GM18511 (cell line): ENCODE data around the gene IL1R2.
A peak's percentile ranks its signal among the peaks of the same experiment; 100 is the strongest.
"Not testable (repeated sequence)": the region's sequence is repeated elsewhere in the genome, so short reads cannot be mapped to it uniquely, and the experiment has no call there.

Source experiments
- ATAC-seq: cut with Tn5 transposase; IDR thresholded peaks from one replicate; pipeline ENCODE4 v1.9.1; 2021; ENCODE audit warnings: mild to moderate bottlenecking, moderate library complexity; ENCODE audit not compliant: unreplicated experiment

Gene IL1R2

GRCh38 chr2:102058293-102058833, 66.6 kb downstream of the IL1R2 start:
- ATAC-seq, result no peak

GRCh38 chr2:102059151-102059550, 67.4 kb downstream of the IL1R2 start:
- ATAC-seq, result no peak

- ATAC-seq, result no peak
Observed at GRCh38 chr2:102060047-102060446, 68.3 kb downstream of the IL1R2 start.

- ATAC-seq, result no peak
Observed at GRCh38 chr2:102060792-102061191, 69.0 kb downstream of the IL1R2 start.

- no peak for ATAC-seq
Observed at GRCh38 chr2:102061286-102061699, 69.5 kb downstream of the IL1R2 start.

GRCh38 chr2:102061962-102062795, 70.4 kb downstream of the IL1R2 start:
- ATAC-seq, result peak; percentile 54

- ATAC-seq, result peak; percentile 17
Observed at GRCh38 chr2:102062802-102063201, 71.0 kb downstream of the IL1R2 start.

GRCh38 chr2:102063487-102063911, 71.7 kb downstream of the IL1R2 start:
- ATAC-seq, result no peak

- ATAC-seq, result peak; percentile 48
Observed at GRCh38 chr2:102063941-102064678, 72.3 kb downstream of the IL1R2 start.

GRCh38 chr2:102064679-102065674, 73.2 kb downstream of the IL1R2 start:
- ATAC-seq, result peak; percentile 3

GRCh38 chr2:102065675-102066252, 74.0 kb downstream of the IL1R2 start:
- no peak for ATAC-seq

- ATAC-seq, result no peak
Observed at GRCh38 chr2:102066554-102066953, 74.8 kb downstream of the IL1R2 start.

- not testable (repeated sequence) for ATAC-seq
Observed at GRCh38 chr2:102068126-102068525, 76.4 kb downstream of the IL1R2 start.

- no peak for ATAC-seq
Observed at GRCh38 chr2:102069311-102069974, 77.7 kb downstream of the IL1R2 start.

GRCh38 chr2:102070058-102070642, 78.4 kb downstream of the IL1R2 start:
- no peak for ATAC-seq

- ATAC-seq, result no peak
Observed at GRCh38 chr2:102072741-102073140, 81.0 kb downstream of the IL1R2 start.

- ATAC-seq, result no peak
Observed at GRCh38 chr2:102073168-102073724, 81.5 kb downstream of the IL1R2 start.

GRCh38 chr2:102074152-102074783, 82.5 kb downstream of the IL1R2 start:
- ATAC-seq, result no peak
